ENCODE measurements around the gene NRP1.

DNA sequence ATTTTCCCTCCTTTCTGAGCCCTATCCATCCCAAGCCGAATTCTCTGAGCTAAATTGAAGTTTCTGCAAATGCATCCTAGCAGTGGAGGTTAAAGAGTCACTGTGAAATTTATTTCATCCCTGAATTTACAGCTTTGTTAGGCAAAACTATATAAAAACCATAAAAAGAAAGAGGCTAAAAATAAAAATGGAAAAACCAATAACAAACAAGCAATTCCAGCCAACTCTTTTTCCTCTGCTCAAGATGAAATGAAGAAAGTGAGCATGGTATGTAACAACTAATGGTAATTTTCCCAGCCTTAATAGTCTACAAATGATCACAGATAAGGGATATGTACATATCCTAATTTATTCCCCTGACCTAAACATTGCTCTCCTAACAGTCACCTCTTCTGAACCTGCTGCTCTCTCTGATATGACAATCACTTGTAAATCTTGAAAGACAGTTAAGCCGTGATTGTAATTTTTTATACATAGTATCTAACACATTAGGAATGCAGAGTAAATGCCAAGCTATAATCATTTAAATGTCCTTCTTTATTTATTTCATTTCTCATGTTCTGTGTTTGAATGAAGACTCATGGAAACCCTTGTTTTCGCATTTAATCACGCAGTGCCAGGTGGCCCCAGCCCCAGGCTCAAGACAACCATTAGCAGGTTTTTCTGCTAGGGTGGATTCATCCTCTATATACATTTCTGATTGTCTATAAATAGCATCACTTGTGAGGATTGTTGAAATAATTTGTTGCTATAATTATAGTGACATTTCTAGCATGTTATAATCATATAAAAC is 48.6 kb upstream of the NRP1 start:
- TF ChIP-seq, protein P1, sequence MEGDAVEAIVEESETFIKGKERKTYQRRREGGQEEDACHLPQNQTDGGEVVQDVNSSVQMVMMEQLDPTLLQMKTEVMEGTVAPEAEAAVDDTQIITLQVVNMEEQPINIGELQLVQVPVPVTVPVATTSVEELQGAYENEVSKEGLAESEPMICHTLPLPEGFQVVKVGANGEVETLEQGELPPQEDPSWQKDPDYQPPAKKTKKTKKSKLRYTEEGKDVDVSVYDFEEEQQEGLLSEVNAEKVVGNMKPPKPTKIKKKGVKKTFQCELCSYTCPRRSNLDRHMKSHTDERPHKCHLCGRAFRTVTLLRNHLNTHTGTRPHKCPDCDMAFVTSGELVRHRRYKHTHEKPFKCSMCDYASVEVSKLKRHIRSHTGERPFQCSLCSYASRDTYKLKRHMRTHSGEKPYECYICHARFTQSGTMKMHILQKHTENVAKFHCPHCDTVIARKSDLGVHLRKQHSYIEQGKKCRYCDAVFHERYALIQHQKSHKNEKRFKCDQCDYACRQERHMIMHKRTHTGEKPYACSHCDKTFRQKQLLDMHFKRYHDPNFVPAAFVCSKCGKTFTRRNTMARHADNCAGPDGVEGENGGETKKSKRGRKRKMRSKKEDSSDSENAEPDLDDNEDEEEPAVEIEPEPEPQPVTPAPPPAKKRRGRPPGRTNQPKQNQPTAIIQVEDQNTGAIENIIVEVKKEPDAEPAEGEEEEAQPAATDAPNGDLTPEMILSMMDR (IDR thresholded peaks at IDR 0.05) = no peak
- no peak for TF ChIP-seq POLR2A (IDR thresholded peaks at IDR 0.05)
